Astrocyte (in vitro differentiated cells and primary cell): ENCODE data around the gene ZNF681. TPM values are rescaled to one million over a fixed set of nuclear protein-coding genes. Genes with fewer than 3 reads are reported as not detected.

Source experiments
- DNase-seq: peaks from one replicate; pipeline ENCODE4 v3.0.0-alpha.2; 2010; ENCODE audit warnings: low read depth
- FAIRE-seq: peaks from 2 replicates; lab custom pipeline; 2011; peaks lifted over from hg19 to GRCh38; lab: Jason Lieb, UNC
- H2AFZ ChIP-seq: 2 replicates; pipeline ENCODE4 v1.6.0; 2012; ENCODE audit warnings: low read depth, low read length, inconsistent platforms
- H3K27ac ChIP-seq: 2 replicates; pipeline ENCODE4 v1.5.1; 2011; ENCODE audit warnings: low read depth, low read length, inconsistent platforms
- H3K27me3 ChIP-seq: 2 replicates; pipeline ENCODE4 v1.6.0; 2011; ENCODE audit warnings: low read length, inconsistent platforms; ENCODE audit not compliant: insufficient read depth
- H3K36me3 ChIP-seq: 2 replicates; pipeline ENCODE4 v1.5.1; 2011; ENCODE audit warnings: low read length, inconsistent platforms; ENCODE audit not compliant: insufficient read depth
- H3K4me1 ChIP-seq: 2 replicates; pipeline ENCODE4 v1.5.1; 2011; ENCODE audit warnings: low read length, inconsistent platforms; ENCODE audit not compliant: insufficient read depth
- H3K4me2 ChIP-seq: 2 replicates; pipeline ENCODE4 v1.6.0; 2012; ENCODE audit warnings: low read length, inconsistent platforms
- H3K4me3 ChIP-seq: 2 replicates; pipeline ENCODE4 v1.5.1; 2011; ENCODE audit warnings: low read depth, mild to moderate bottlenecking, low read length, inconsistent platforms; ENCODE audit not compliant: insufficient read depth
- H3K79me2 ChIP-seq: 2 replicates; pipeline ENCODE4 v1.6.0; 2012; ENCODE audit warnings: mild to moderate bottlenecking, low read length, inconsistent platforms; ENCODE audit not compliant: insufficient read depth
- H3K9ac ChIP-seq: 2 replicates; pipeline ENCODE4 v1.6.0; 2012; ENCODE audit warnings: mild to moderate bottlenecking, low read length, inconsistent platforms
- H3K9me3 ChIP-seq: 2 replicates; pipeline ENCODE4 v1.5.1; 2012; ENCODE audit warnings: low read depth, mild to moderate bottlenecking, low read length, inconsistent platforms; ENCODE audit not compliant: insufficient read depth
- H4K20me1 ChIP-seq: 2 replicates; pipeline ENCODE4 v1.6.0; 2012; ENCODE audit warnings: low read length, inconsistent platforms; ENCODE audit not compliant: insufficient read depth
- H3K27ac Mint-ChIP-seq: one replicate; pipeline ENCODE4 v1.8.0; 2021; ENCODE audit warnings: mild to moderate bottlenecking, mixed read lengths; ENCODE audit not compliant: unreplicated experiment
- H3K27me3 Mint-ChIP-seq: one replicate; pipeline ENCODE4 v1.8.0; 2021; ENCODE audit warnings: low read depth, mixed read lengths; ENCODE audit not compliant: unreplicated experiment
- H3K36me3 Mint-ChIP-seq: one replicate; pipeline ENCODE4 v1.8.0; 2021; ENCODE audit warnings: low read depth, mixed read lengths; ENCODE audit not compliant: unreplicated experiment
- H3K4me1 Mint-ChIP-seq: one replicate; pipeline ENCODE4 v1.8.0; 2021; ENCODE audit warnings: low read depth, mixed read lengths; ENCODE audit not compliant: unreplicated experiment
- H3K4me3 Mint-ChIP-seq: one replicate; pipeline ENCODE4 v1.8.0; 2021; ENCODE audit warnings: mild to moderate bottlenecking, moderate library complexity, mixed read lengths; ENCODE audit not compliant: unreplicated experiment
- H3K9me3 Mint-ChIP-seq: one replicate; pipeline ENCODE4 v1.8.0; 2021; ENCODE audit warnings: mild to moderate bottlenecking, mixed read lengths; ENCODE audit not compliant: unreplicated experiment
- CTCF ChIP-seq: IDR thresholded peaks from 2 replicates; pipeline ENCODE4 v1.5.1; 2011; ENCODE audit warnings: low read depth, mild to moderate bottlenecking, inconsistent platforms, low read length, moderate library complexity; ENCODE audit not compliant: insufficient read depth
- EZH2 ChIP-seq: IDR thresholded peaks from 2 replicates; pipeline ENCODE4 v1.6.1; 2012; ENCODE audit warnings: mild to moderate bottlenecking, low read length, inconsistent platforms; ENCODE audit not compliant: insufficient read depth
- total RNA-seq: library from RNA; stranded (reverse); gene quantifications from 2 replicates; pipeline ENCODE4 v1.2.1, GENCODE V29; 2021

Gene ZNF681
- total RNA-seq, 1 donor from 2014 or later, result 3.1 TPM

- no peak overlapping the region for H3K4me3 Mint-ChIP-seq
- no peaks in the 10 kb centered on the region for H3K27me3 ChIP-seq
- peaks cover 2% of the 10 kb centered on the region for H3K36me3 Mint-ChIP-seq
- no peak for DNase-seq
- no peaks in the 10 kb centered on the region for H3K36me3 ChIP-seq
- no peak overlapping the region for H2AFZ ChIP-seq
- no peaks in the 10 kb centered on the region for H3K4me1 ChIP-seq
- no peak overlapping the region for H3K4me3 ChIP-seq
- no peaks in the 10 kb centered on the region for H3K79me2 ChIP-seq
- no peak overlapping the region for H3K27ac Mint-ChIP-seq
- no peaks in the 10 kb centered on the region for H3K4me1 Mint-ChIP-seq
- H3K9me3 Mint-ChIP-seq, result no peaks in the 10 kb centered on the region
- no peaks in the 10 kb centered on the region for H4K20me1 ChIP-seq
- no peaks in the 10 kb centered on the region for H3K27me3 Mint-ChIP-seq
- no peak overlapping the region for H3K9ac ChIP-seq
- H3K9me3 ChIP-seq, result no peaks in the 10 kb centered on the region
- TF ChIP-seq EZH2 (no peak), CTCF (no peak)
- H3K27ac ChIP-seq, result no peak overlapping the region
- no peak for FAIRE-seq
- H3K4me2 ChIP-seq, result no peak overlapping the region
Observed at GRCh38 chr19:23801803-23802202, 43.1 kb upstream of the ZNF681 start.

GRCh38 chr19:23800868-23801267 is 42.2 kb upstream of the ZNF681 start:
- Mint-ChIP-seq H3K36me3 (peaks cover 2% of the 10 kb centered on the region), H3K4me3 (no peak overlapping the region), H3K27me3 (no peaks in the 10 kb centered on the region), H3K4me1 (no peaks in the 10 kb centered on the region), H3K27ac (no peak overlapping the region), H3K9me3 (peaks cover 4% of the 10 kb centered on the region)
- Histone ChIP-seq H3K79me2 (no peaks in the 10 kb centered on the region), H3K4me2 (no peak overlapping the region), H3K4me1 (no peaks in the 10 kb centered on the region), H3K27me3 (no peaks in the 10 kb centered on the region), H3K9me3 (no peaks in the 10 kb centered on the region), H2AFZ (no peak overlapping the region), H3K27ac (no peak overlapping the region), H3K4me3 (no peak overlapping the region), H3K36me3 (no peaks in the 10 kb centered on the region), H4K20me1 (no peaks in the 10 kb centered on the region), H3K9ac (no peak overlapping the region)
- FAIRE-seq (no peak), DNase-seq (no peak)
- TF ChIP-seq CTCF (no peak), EZH2 (no peak)

GRCh38 chr19:23800271-23800670 is 41.6 kb upstream of the ZNF681 start:
- Histone ChIP-seq H3K79me2 (no peaks in the 10 kb centered on the region), H4K20me1 (no peaks in the 10 kb centered on the region), H3K27me3 (no peaks in the 10 kb centered on the region), H3K4me2 (no peak overlapping the region), H3K9me3 (no peaks in the 10 kb centered on the region), H3K4me3 (no peak overlapping the region), H3K36me3 (no peaks in the 10 kb centered on the region), H3K4me1 (no peaks in the 10 kb centered on the region), H3K9ac (no peak overlapping the region), H2AFZ (no peak overlapping the region), H3K27ac (no peak overlapping the region)
- TF ChIP-seq EZH2, result no peak
- no peak for TF ChIP-seq CTCF
- Mint-ChIP-seq H3K4me3 (no peak overlapping the region), H3K27me3 (no peaks in the 10 kb centered on the region), H3K9me3 (peaks cover 7% of the 10 kb centered on the region), H3K27ac (no peak overlapping the region), H3K4me1 (no peaks in the 10 kb centered on the region), H3K36me3 (peaks cover 2% of the 10 kb centered on the region)
- DNase-seq, result no peak
- no peak for FAIRE-seq
